ENCODE measurements around the gene IRF1.

Gene IRF1

DNA sequence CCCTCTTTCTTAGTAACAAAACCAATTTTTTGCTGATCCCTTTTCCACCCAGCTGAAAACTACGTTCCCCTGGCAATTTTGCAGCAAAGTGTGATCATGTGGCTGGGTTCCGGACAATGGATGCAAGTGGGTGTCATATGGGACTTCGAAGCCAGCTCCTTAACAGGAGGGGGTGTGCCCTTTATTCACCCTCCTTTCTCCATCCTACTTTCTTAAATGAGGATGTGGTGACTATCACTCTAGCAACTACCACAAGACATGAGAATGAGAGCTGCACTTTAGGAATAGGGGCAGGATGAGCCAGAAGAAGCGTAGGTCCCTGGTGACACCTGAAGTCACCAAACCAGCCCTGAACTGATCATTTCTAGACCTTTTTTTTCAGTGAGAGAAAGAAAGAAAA, 58.9 kb downstream of the IRF1 start:
- Histone ChIP-seq H3K36me3 (ENCODE audit: insufficient read depth, low read length) (no peaks in the 10 kb centered on the region), H3K9ac (ENCODE audit: insufficient read length) (no peak overlapping the region), H3K9me3 (ENCODE audit: low read depth, low read length) (no peaks in the 10 kb centered on the region), H3K4me3 (no peak overlapping the region), H3K27ac (no peak overlapping the region)
- no peak for DNase-seq (ENCODE audit: low read depth, low spot score)
- TF ChIP-seq FOXP2 (optimal IDR thresholded peaks at IDR 0.05; ENCODE audit: control extremely low read depth, extremely low read length, insufficient read depth), result no peak
- no peak for TF ChIP-seq EZH2 (IDR thresholded peaks at IDR 0.05)
- TF ChIP-seq POLR2AphosphoS5 (IDR thresholded peaks at IDR 0.05; ENCODE audit: borderline replicate concordance, low read depth, low read length), result no peak
